Mammary epithelial cell (primary cell): ENCODE data around the gene SLC24A3.

Experiments used
- CTCF ChIP-seq, 2 donors: IDR thresholded peaks in 1 of 2; conservative IDR thresholded peaks in 1 of 2; 2 replicates each; pipeline ENCODE4 v1.5.1; 2011 to 2012; ENCODE audit warnings: inconsistent platforms in 2 of 2, low read length in 2 of 2, mild to moderate bottlenecking in 2 of 2, control low read depth in 1 of 2, low read depth in 1 of 2; ENCODE audit not compliant: insufficient read depth in 1 of 2; ENCODE audit errors: extremely low read depth in 1 of 2
- EZH2 ChIP-seq: IDR thresholded peaks from 2 replicates; pipeline ENCODE4 v1.6.1; 2012; ENCODE audit warnings: low read length, inconsistent platforms, borderline replicate concordance

- TF ChIP-seq CTCF (conservative IDR thresholded peaks at IDR 0.05 in 1 of 2, IDR thresholded peaks at IDR 0.05 in 1 of 2; ENCODE audit: extremely low read depth in 1 of 2, insufficient read depth in 1 of 2, low read depth in 1 of 2, low read length in 2 of 2) (no peak), EZH2 (no peak)
These were observed 421.5 kb downstream of the SLC24A3 start for GRCh38 chr20:19633985-19634384.
